GM12878 (cell line): Measurements from ENCODE around the gene STAT4. TPM values are rescaled to one million over a fixed set of nuclear protein-coding genes. Genes with fewer than 3 reads are reported as not detected.
A peak's percentile ranks its signal among the peaks of the same experiment; 100 is the strongest.

Source experiments
- ATAC-seq: fragments of 200-7000 bp; cut with Tn5 transposase; 3 replicates; pipeline ENCODE4 v1.9.1; 2020; ENCODE audit warnings: mild to moderate bottlenecking, moderate library complexity
- BruUV-seq: library from RNA; stranded (reverse); fragments of 400-500 nt; replicated peaks from 2 replicates; lab custom pipeline; 2021; lab: Mats Ljungman, UMichigan
- CTCF ChIA-PET: fragments of 300-600 bp; sonication (Branson Sonifier 250); formaldehyde crosslinking; extraction: SDS; loops from one replicate; lab custom pipeline; 2021; ENCODE audit warnings: inconsistent platforms; lab: Yijun Ruan, JAX
- POLR2A ChIA-PET: fragments of 350-600 bp; formaldehyde crosslinking; extraction: SDS; loops from one replicate; lab custom pipeline; 2021; ENCODE audit warnings: inconsistent platforms; lab: Charles Lee
- RAD21 ChIA-PET: fragments of 300-600 bp; sonication (Branson Sonifier 250); formaldehyde crosslinking; loops from one replicate; lab custom pipeline; 2023; ENCODE audit warnings: antibody characterized with exemption; ENCODE audit not compliant: unreplicated experiment; lab: Charles Lee
- SMC1A ChIA-PET: fragments of 300-600 bp; sonication (Branson Sonifier 250); formaldehyde crosslinking; loops from one replicate; lab custom pipeline; 2023; ENCODE audit not compliant: unreplicated experiment, uncharacterized antibody; lab: Charles Lee
- DNase-seq: peaks from one replicate; pipeline ENCODE4 v3.0.0-alpha.2; 2011; ENCODE audit warnings: low read depth, low spot score
- FAIRE-seq: peaks from 3 replicates; lab custom pipeline; 2011; peaks lifted over from hg19 to GRCh38; lab: Jason Lieb, UNC
- H2AFZ ChIP-seq: 2 replicates; pipeline ENCODE4 v1.6.0; 2011; ENCODE audit warnings: low read depth, low read length, control low read depth; ENCODE audit not compliant: control insufficient read depth
- H3K27ac ChIP-seq: 2 replicates; pipeline ENCODE4 v1.5.1; 2011; ENCODE audit warnings: control low read depth; ENCODE audit not compliant: control insufficient read depth, insufficient read depth
- H3K27me3 ChIP-seq, 2 experiments: replicated peaks in 1 of 2; 2 replicates each; pipeline versions ENCODE4 v1.6.0 to v1.6.1; 2011; ENCODE audit warnings: low read length in 1 of 2; ENCODE audit not compliant: control insufficient read depth in 2 of 2, insufficient read depth in 2 of 2
- H3K36me3 ChIP-seq, 2 experiments: 2 replicates each; pipeline ENCODE4 v1.5.1; 2011; ENCODE audit warnings: low read length in 1 of 2; ENCODE audit not compliant: control insufficient read depth in 2 of 2, insufficient read depth in 2 of 2
- H3K4me1 ChIP-seq: 2 replicates; pipeline ENCODE4 v1.6.1; 2011; ENCODE audit warnings: mild to moderate bottlenecking, low read length, moderate library complexity, mixed read lengths; ENCODE audit not compliant: control insufficient read depth, insufficient read depth
- H3K4me2 ChIP-seq: 2 replicates; pipeline ENCODE4 v1.6.0; 2011; ENCODE audit warnings: control low read depth; ENCODE audit not compliant: control insufficient read depth, insufficient read depth
- H3K4me3 ChIP-seq: fragments of 200-600 bp; sonication (generic); 2 replicates; pipeline ENCODE4 v1.5.1; 2016
- H3K79me2 ChIP-seq: 2 replicates; pipeline ENCODE4 v1.6.0; 2011; ENCODE audit warnings: low read length; ENCODE audit not compliant: control insufficient read depth, insufficient read depth
- H3K9ac ChIP-seq: 2 replicates; pipeline ENCODE4 v1.8.0; 2011; ENCODE audit warnings: low read length, control low read depth, mixed read lengths; ENCODE audit not compliant: control insufficient read depth, insufficient read depth
- H3K9me3 ChIP-seq: replicated peaks from 3 replicates; pipeline ENCODE4 v1.5.1; 2011; ENCODE audit warnings: mild to moderate bottlenecking, low read length; ENCODE audit not compliant: control insufficient read depth, insufficient read depth
- H4K20me1 ChIP-seq: 2 replicates; pipeline ENCODE4 v1.6.0; 2011; ENCODE audit not compliant: control insufficient read depth, insufficient read depth
- ATF7 ChIP-seq: fragments of 450-650 bp; IDR thresholded peaks from 2 replicates; pipeline ENCODE4 v1.6.1; 2016; ENCODE audit warnings: low read depth, mild to moderate bottlenecking
- EZH2 ChIP-seq: IDR thresholded peaks from 2 replicates; pipeline ENCODE4 v1.6.1; 2012; ENCODE audit warnings: low read depth, mild to moderate bottlenecking, control low read depth, inconsistent platforms, low read length, borderline replicate concordance; ENCODE audit not compliant: control insufficient read depth
- KLF5 ChIP-seq: fragments of 450-650 bp; IDR thresholded peaks from 2 replicates; pipeline ENCODE4 v1.6.1; 2014; ENCODE audit warnings: mild to moderate bottlenecking; ENCODE audit not compliant: partially characterized antibody
- NR2C2 ChIP-seq: IDR thresholded peaks from 2 replicates; pipeline ENCODE4 v1.6.1; 2011; ENCODE audit warnings: borderline replicate concordance, low read depth; ENCODE audit not compliant: control insufficient read depth, insufficient read length
- POLR2AphosphoS5 ChIP-seq: IDR thresholded peaks from 2 replicates; pipeline ENCODE4 v1.6.1; 2011; ENCODE audit warnings: mild to moderate bottlenecking, low read length, inconsistent platforms
- SPI1 ChIP-seq: IDR thresholded peaks from 2 replicates; pipeline ENCODE4 v1.6.1; 2011; ENCODE audit warnings: low read depth, mild to moderate bottlenecking, low read length, moderate library complexity, borderline replicate concordance; ENCODE audit not compliant: insufficient read depth
- SRF ChIP-seq, 2 experiments: IDR thresholded peaks; 2 replicates each; pipeline ENCODE4 v1.6.1; 2011; ENCODE audit warnings: low read depth in 2 of 2, low read length in 2 of 2, mild to moderate bottlenecking in 1 of 2, moderate library complexity in 1 of 2
- ZBTB4 ChIP-seq: fragments of 450-650 bp; formaldehyde crosslinking; IDR thresholded peaks from 2 replicates; pipeline ENCODE4 v1.4.0; 2022; ENCODE audit warnings: mild to moderate bottlenecking, moderate library complexity
- ZNF274 ChIP-seq: IDR thresholded peaks from one replicate; pipeline ENCODE4 v1.8.0; 2011; ENCODE audit not compliant: insufficient read length, insufficient read depth
- ZSCAN29 ChIP-seq: fragments of 450-650 bp; IDR thresholded peaks from 2 replicates; pipeline ENCODE4 v1.6.1; 2017; ENCODE audit warnings: mild to moderate bottlenecking, moderate library complexity
- WGBS: methylation state at CpG from one replicate; pipeline ENCODE4 v1.1.6; 2016; ENCODE audit warnings: low lambda C conversion rate; ENCODE audit not compliant: insufficient replicate concordance, insufficient coverage; ENCODE audit errors: missing lambda C conversion rate; 5-methylcytosine and 5-hydroxymethylcytosine counted together
- in situ Hi-C: fragments of 300-500 bp; cut with MboI; formaldehyde crosslinking; loops from 9 replicates; pipeline ENCODE4 v1.14.3; 2018; ENCODE audit warnings: mixed read lengths
- intact Hi-C: fragments of 100-400 bp; cut with micrococcal nuclease; formaldehyde crosslinking; loops from one replicate; pipeline ENCODE4 v1.14.2; 2022; ENCODE audit not compliant: unreplicated experiment
- polyA plus RNA-seq, 11 experiments: library from polyadenylated mRNA; depleted of rRNA in 4 of 11; unstranded in 6 of 11; stranded (reverse) in 5 of 11; fragments of >200 nt; fragmentation: Nextera tagmentation in 4 of 11; fragmentation: Illumina TruSeq in 1 of 11; extraction: Ambion mirVana in 4 of 11; extraction: Trizol in 1 of 11; gene quantifications; 1 replicate in 1 of 11; 2 replicates in 10 of 11; pipeline versions ENCODE4 v1.2.1 to v1.2.3, GENCODE V29; 2011 to 2016; ENCODE audit warnings: inconsistent platforms in 2 of 11, missing spikeins in 2 of 11, low read depth in 1 of 11
- total RNA-seq, 4 experiments: library from RNA; depleted of rRNA in 3 of 4; stranded (reverse); fragments of >200 nt in 3 of 4; fragmentation: Illumina TruSeq in 1 of 4; extraction: Trizol in 1 of 4; gene quantifications; 2 replicates each; pipeline versions ENCODE4 v1.2.1 to v1.2.3, GENCODE V29; 2013 to 2021
- TF ChIP-seq, protein P1 (sequence below): fragments of 150-350 bp; IDR thresholded peaks from 2 replicates; pipeline ENCODE4 v1.6.1; 2014; ENCODE audit warnings: mild to moderate bottlenecking, low read depth, low read length
- TF ChIP-seq, protein P2 (sequence below): fragments of 150-350 bp; IDR thresholded peaks from 2 replicates; pipeline ENCODE4 v1.6.1; 2016; ENCODE audit warnings: low read depth, low read length
- TF ChIP-seq, protein P3 (sequence below): fragments of 450-650 bp; IDR thresholded peaks from 2 replicates; pipeline ENCODE4 v1.6.1; 2017; ENCODE audit warnings: mild to moderate bottlenecking

STAT4 gene
- total and polyA plus RNA-seq, 10 of the 15 experiments (the other 5 are each of a cell fraction or from before 2014, with no cell fraction given): 3.1 to 9.3 (median 7.1) TPM

DNA sequence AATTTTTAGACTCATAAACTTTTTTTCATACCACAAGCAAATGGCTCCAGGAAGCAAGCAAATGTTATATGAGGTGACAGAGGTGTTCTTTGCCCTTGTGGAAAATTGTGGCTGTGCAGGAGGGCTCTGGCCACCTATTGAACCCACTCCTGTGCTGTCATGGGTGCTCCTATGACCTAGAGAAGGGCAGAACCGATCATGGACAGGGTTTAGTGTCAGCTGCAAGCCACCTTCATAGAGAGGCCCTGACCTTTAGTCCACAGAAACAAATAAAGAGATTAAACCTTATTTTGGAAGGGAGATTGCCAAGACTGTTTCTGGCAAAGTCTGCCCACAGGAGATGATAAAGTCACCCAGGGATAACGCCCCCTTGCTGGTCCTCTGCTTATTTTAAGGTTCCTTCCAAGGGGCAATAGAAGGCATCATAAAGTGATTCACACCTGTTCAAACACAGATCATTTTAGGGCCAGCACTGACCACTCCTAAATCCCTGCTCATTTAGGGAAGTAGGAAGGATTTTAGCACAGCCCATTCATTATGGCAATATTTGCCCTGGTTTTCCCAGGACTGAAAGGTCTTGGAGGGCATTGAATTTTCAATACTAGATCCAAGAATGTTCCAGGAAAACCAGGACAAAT lies 26.1 kb upstream of the STAT4 start:
- peak; percentile 44 for ATAC-seq
- in situ Hi-C loops: no loop called here
- no peak for TF ChIP-seq EZH2
- no peak for TF ChIP-seq ZSCAN29
- TF ChIP-seq ZNF274: no peak
- TF ChIP-seq POLR2AphosphoS5: no peak
- TF ChIP-seq SPI1: no peak
- no peak for TF ChIP-seq KLF5
- no peak for TF ChIP-seq SRF (IDR thresholded peaks at IDR 0.05; ENCODE audit: low read depth in 2 of 2, low read length in 2 of 2)
- TF ChIP-seq, protein P1, sequence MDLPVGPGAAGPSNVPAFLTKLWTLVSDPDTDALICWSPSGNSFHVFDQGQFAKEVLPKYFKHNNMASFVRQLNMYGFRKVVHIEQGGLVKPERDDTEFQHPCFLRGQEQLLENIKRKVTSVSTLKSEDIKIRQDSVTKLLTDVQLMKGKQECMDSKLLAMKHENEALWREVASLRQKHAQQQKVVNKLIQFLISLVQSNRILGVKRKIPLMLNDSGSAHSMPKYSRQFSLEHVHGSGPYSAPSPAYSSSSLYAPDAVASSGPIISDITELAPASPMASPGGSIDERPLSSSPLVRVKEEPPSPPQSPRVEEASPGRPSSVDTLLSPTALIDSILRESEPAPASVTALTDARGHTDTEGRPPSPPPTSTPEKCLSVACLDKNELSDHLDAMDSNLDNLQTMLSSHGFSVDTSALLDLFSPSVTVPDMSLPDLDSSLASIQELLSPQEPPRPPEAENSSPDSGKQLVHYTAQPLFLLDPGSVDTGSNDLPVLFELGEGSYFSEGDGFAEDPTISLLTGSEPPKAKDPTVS: no peak
- TF ChIP-seq ZBTB4 (CRISPR knock-in tag): no peak
- no peak for TF ChIP-seq NR2C2
- TF ChIP-seq, protein P2, sequence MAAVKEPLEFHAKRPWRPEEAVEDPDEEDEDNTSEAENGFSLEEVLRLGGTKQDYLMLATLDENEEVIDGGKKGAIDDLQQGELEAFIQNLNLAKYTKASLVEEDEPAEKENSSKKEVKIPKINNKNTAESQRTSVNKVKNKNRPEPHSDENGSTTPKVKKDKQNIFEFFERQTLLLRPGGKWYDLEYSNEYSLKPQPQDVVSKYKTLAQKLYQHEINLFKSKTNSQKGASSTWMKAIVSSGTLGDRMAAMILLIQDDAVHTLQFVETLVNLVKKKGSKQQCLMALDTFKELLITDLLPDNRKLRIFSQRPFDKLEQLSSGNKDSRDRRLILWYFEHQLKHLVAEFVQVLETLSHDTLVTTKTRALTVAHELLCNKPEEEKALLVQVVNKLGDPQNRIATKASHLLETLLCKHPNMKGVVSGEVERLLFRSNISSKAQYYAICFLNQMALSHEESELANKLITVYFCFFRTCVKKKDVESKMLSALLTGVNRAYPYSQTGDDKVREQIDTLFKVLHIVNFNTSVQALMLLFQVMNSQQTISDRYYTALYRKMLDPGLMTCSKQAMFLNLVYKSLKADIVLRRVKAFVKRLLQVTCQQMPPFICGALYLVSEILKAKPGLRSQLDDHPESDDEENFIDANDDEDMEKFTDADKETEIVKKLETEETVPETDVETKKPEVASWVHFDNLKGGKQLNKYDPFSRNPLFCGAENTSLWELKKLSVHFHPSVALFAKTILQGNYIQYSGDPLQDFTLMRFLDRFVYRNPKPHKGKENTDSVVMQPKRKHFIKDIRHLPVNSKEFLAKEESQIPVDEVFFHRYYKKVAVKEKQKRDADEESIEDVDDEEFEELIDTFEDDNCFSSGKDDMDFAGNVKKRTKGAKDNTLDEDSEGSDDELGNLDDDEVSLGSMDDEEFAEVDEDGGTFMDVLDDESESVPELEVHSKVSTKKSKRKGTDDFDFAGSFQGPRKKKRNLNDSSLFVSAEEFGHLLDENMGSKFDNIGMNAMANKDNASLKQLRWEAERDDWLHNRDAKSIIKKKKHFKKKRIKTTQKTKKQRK: no peak
- TF ChIP-seq, protein P3, sequence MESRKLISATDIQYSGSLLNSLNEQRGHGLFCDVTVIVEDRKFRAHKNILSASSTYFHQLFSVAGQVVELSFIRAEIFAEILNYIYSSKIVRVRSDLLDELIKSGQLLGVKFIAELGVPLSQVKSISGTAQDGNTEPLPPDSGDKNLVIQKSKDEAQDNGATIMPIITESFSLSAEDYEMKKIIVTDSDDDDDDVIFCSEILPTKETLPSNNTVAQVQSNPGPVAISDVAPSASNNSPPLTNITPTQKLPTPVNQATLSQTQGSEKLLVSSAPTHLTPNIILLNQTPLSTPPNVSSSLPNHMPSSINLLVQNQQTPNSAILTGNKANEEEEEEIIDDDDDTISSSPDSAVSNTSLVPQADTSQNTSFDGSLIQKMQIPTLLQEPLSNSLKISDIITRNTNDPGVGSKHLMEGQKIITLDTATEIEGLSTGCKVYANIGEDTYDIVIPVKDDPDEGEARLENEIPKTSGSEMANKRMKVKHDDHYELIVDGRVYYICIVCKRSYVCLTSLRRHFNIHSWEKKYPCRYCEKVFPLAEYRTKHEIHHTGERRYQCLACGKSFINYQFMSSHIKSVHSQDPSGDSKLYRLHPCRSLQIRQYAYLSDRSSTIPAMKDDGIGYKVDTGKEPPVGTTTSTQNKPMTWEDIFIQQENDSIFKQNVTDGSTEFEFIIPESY: no peak
- TF ChIP-seq ATF7: no peak

More for the DNA sequence above, 26.1 kb upstream of the STAT4 start:
- Histone ChIP-seq H2AFZ (no peak overlapping the region), H3K4me3 (no peak overlapping the region), H3K9me3 (no peaks in the 10 kb centered on the region), H3K4me1 (peaks cover 14% of the 10 kb centered on the region; the same call in 1 of the 2 replicates), H4K20me1 (no peaks in the 10 kb centered on the region), H3K79me2 (no peaks in the 10 kb centered on the region), H3K36me3 (no peaks in the 10 kb centered on the region), H3K9ac (no peak overlapping the region), H3K27ac (no peak overlapping the region), H3K27me3 (no peaks in the 10 kb centered on the region), H3K4me2 (no peak overlapping the region)
- ChIA-PET CTCF (interaction anchor here (1.0 to 4.1 kb wide), 4 partner anchors 11 to 41 kb away, joined by 3 to 19 read pairs (median 10); no protein-coding TSS in a partner anchor), POLR2A (no interaction called here), SMC1A (no interaction called here), RAD21 (interaction anchor here (1.1 to 1.8 kb wide), 2 partner anchors 9 to 125 kb away, joined by 3 to 5 read pairs; no protein-coding TSS in a partner anchor)
- intact Hi-C loops: no loop called here
- FAIRE-seq (no peak), DNase-seq (no peak)
- no TSS peak for BruUV-seq
- WGBS: 0% methylated on average over 2 of the region's 2 CpGs
